Measurements from ENCODE around the gene DDX20.
"Not testable (repeated sequence)": the region's sequence is repeated elsewhere in the genome, so short reads cannot be mapped to it uniquely, and the experiment has no call there.

Gene DDX20

GRCh38 chr1:111734426-111734825 is 21.3 kb upstream of the DDX20 start:
- no peak for DNase-seq

- DNase-seq: no peak
These were observed 20.8 kb upstream of the DDX20 start for GRCh38 chr1:111734856-111735255.

- no peak for DNase-seq
These were observed 20.4 kb upstream of the DDX20 start for GRCh38 chr1:111735321-111735720.

- no peak for DNase-seq
These were observed 19.7 kb upstream of the DDX20 start for GRCh38 chr1:111735858-111736544.

- peak; percentile 78 to 86 for DNase-seq
These were observed 19.0 kb upstream of the DDX20 start for GRCh38 chr1:111736548-111737215.

GRCh38 chr1:111737216-111738132 is 18.2 kb upstream of the DDX20 start:
- peak in 1 of 2 donors; percentile 86 for DNase-seq

GRCh38 chr1:111738133-111738435 is 17.6 kb upstream of the DDX20 start:
- no peak for DNase-seq

GRCh38 chr1:111738436-111739193 is 17.1 kb upstream of the DDX20 start:
- peak; percentile 65 to 74 for DNase-seq

- peak; percentile 78 to 90 for DNase-seq
These were observed 16.3 kb upstream of the DDX20 start, which contains the start of gene INKA2 for GRCh38 chr1:111739194-111739924. Gene INKA2 (minus strand): TSS chr1:111739395. CDS start chr1:111739242, 153 bp downstream.

GRCh38 chr1:111739925-111740765 is 15.6 kb upstream of the DDX20 start:
- DNase-seq: peak; percentile 42 to 64

GRCh38 chr1:111742292-111742691 is 13.4 kb upstream of the DDX20 start:
- not testable (repeated sequence) for DNase-seq

- DNase-seq: no peak
These were observed 12.7 kb upstream of the DDX20 start for GRCh38 chr1:111742938-111743549.

GRCh38 chr1:111743679-111744101 is 12.0 kb upstream of the DDX20 start:
- no peak for DNase-seq

GRCh38 chr1:111745675-111746613 is 9.8 kb upstream of the DDX20 start:
- no peak for DNase-seq

GRCh38 chr1:111746614-111746999 is 9.1 kb upstream of the DDX20 start:
- DNase-seq: no peak

- no peak for DNase-seq
These were observed 8.4 kb upstream of the DDX20 start for GRCh38 chr1:111747282-111747734.

- peak in 1 of 2 donors; percentile 21 for DNase-seq
These were observed 7.8 kb upstream of the DDX20 start for GRCh38 chr1:111747947-111748346.

GRCh38 chr1:111749628-111750027 is 6.1 kb upstream of the DDX20 start:
- no peak for DNase-seq

- DNase-seq: no peak
These were observed 4.8 kb upstream of the DDX20 start for GRCh38 chr1:111750856-111751255.

Data from hippocampal formation (tissue), 2 donors.